Tibial nerve (tissue), 4 donors: ENCODE measurements around the gene NANOS3. TPM values are rescaled to one million over a fixed set of nuclear protein-coding genes. Genes with fewer than 3 reads are reported as not detected.

Experiments
- DNase-seq, 2 donors: peaks; one replicate each; pipeline ENCODE4 v3.0.0-alpha.2; 2019; ENCODE audit warnings: low spot score in 2 of 2
- H3K27ac ChIP-seq, 4 donors: fragments of 200-600 bp; sonication (generic) in 3 of 4; one replicate each; pipeline ENCODE4 v1.5.1; 2017 to 2019; ENCODE audit warnings: mild to moderate bottlenecking in 1 of 4
- H3K27me3 ChIP-seq, 2 donors: fragments of 200-600 bp; sonication (generic) in 1 of 2; one replicate each; pipeline versions ENCODE4 v1.5.1 to v1.6.0; 2017 to 2019
- H3K36me3 ChIP-seq, 3 donors: fragments of 200-600 bp; sonication (generic); one replicate each; pipeline ENCODE4 v1.5.1; 2018 to 2019
- H3K4me1 ChIP-seq, 4 donors: fragments of 200-600 bp; sonication (generic) in 3 of 4; one replicate each; pipeline ENCODE4 v1.5.1; 2017 to 2019
- H3K4me3 ChIP-seq, 4 donors: fragments of 200-600 bp; sonication (generic) in 3 of 4; one replicate each; pipeline ENCODE4 v1.5.1; 2017 to 2019; ENCODE audit warnings: mild to moderate bottlenecking in 1 of 4, moderate library complexity in 1 of 4
- H3K9me3 ChIP-seq, 4 donors: fragments of 200-600 bp; sonication (generic) in 3 of 4; one replicate each; pipeline ENCODE4 v1.5.1; 2017 to 2019
- EP300 ChIP-seq, 2 donors: sonication (generic); formaldehyde crosslinking; IDR thresholded peaks; one replicate each; pipeline ENCODE4 v1.6.1; 2017; ENCODE audit warnings: antibody characterized with exemption in 2 of 2, mild to moderate bottlenecking in 1 of 2
- POLR2A ChIP-seq, 2 donors: fragments of 450-650 bp; IDR thresholded peaks; one replicate each; pipeline ENCODE4 v1.6.1; 2017; ENCODE audit warnings: antibody characterized with exemption in 2 of 2, mild to moderate bottlenecking in 2 of 2, moderate library complexity in 2 of 2
- WGBS, 2 donors: methylation state at CpG; one replicate each; pipeline ENCODE4 v1.1.5; 2018; 5-methylcytosine and 5-hydroxymethylcytosine counted together
- total RNA-seq, 4 donors: library from RNA; depleted of rRNA; stranded (reverse); fragments of >200 nt; gene quantifications; one replicate each; pipeline ENCODE4 v1.1.0, GENCODE V29; 2016
- TF ChIP-seq, protein P1 (sequence below), 5 experiments: fragments of 200-600 bp in 3 of 5; fragments of 450-650 bp in 2 of 5; sonication (generic) in 3 of 5; IDR thresholded peaks; one replicate each; pipeline ENCODE4 v1.5.1; 2016 to 2019; ENCODE audit warnings: antibody characterized with exemption in 5 of 5, mild to moderate bottlenecking in 3 of 5, moderate library complexity in 2 of 5

Gene NANOS3
- total RNA-seq, 4 donors from 2014 or later, result not detected

DNA sequence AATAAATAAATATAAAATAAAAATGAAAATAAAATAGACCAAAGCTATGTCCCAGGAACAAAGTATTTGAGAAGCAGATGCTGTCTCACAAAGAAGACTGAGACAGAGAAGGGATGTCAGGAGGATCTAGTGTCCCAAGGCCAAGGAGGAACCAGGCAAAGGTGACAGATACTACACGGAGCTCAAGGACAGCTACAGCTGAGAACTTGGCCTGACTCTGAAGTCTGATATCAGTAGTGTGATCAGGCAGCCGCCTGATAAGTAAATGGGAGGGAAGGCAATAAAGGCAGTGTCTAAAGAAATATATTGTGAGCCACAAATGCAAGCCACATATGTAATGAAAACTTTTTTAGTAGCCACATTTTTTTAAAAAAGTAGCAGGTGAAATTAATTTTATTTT lies 20.4 kb upstream of the NANOS3 start:
- 66 to 79% methylated on average over 2 of the region's 2 CpGs for WGBS, 2 donors
- no peak overlapping the region for H3K27ac ChIP-seq
- H3K4me1 ChIP-seq, result peaks cover 0 to 18% (median 12%) of the 10 kb centered on the region in 4 donors

DNA sequence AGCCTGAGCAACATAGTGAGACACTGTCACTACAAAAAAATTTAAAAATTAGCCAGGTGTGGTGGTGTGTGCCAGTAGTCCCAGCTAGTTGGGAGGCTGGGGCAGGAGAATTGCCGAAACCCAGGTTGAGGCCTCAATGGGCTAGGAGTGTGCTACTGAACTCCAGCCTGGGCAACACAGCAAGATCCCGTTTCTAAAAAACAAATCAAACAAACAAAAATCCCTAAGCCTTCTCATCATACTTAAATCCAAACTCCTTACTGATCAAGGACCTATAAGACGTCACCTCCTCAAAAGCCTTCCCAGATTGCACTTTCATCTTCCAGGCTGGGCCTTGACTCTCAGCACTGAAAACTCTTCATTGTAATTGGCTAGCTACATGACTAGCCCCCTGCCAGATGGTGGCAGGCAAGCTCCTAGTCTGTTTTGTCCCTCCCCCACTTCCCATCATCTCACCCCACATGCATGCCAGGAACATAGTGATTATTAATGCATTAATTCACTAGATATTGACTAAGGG lies 17.5 kb upstream of the NANOS3 start:
- 94 to 97% methylated on average over 3 of the region's 3 CpGs for WGBS, 2 donors
- H3K27me3 ChIP-seq, result no peaks in the 10 kb centered on the region
- no peak for DNase-seq
- H3K4me1 ChIP-seq, result peaks cover 0 to 17% (median 10%) of the 10 kb centered on the region in 4 donors
- H3K4me3 ChIP-seq, result no peak overlapping the region
- no peak overlapping the region for H3K27ac ChIP-seq
- H3K36me3 ChIP-seq, result no peaks in the 10 kb centered on the region
- TF ChIP-seq EP300 (IDR thresholded peaks at IDR 0.05) (no peak), POLR2A (IDR thresholded peaks at IDR 0.05) (no peak)
- TF ChIP-seq, protein P1, sequence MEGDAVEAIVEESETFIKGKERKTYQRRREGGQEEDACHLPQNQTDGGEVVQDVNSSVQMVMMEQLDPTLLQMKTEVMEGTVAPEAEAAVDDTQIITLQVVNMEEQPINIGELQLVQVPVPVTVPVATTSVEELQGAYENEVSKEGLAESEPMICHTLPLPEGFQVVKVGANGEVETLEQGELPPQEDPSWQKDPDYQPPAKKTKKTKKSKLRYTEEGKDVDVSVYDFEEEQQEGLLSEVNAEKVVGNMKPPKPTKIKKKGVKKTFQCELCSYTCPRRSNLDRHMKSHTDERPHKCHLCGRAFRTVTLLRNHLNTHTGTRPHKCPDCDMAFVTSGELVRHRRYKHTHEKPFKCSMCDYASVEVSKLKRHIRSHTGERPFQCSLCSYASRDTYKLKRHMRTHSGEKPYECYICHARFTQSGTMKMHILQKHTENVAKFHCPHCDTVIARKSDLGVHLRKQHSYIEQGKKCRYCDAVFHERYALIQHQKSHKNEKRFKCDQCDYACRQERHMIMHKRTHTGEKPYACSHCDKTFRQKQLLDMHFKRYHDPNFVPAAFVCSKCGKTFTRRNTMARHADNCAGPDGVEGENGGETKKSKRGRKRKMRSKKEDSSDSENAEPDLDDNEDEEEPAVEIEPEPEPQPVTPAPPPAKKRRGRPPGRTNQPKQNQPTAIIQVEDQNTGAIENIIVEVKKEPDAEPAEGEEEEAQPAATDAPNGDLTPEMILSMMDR (IDR thresholded peaks at IDR 0.05), result no peak
- H3K9me3 ChIP-seq, result no peaks in the 10 kb centered on the region

More for the DNA sequence above, 20.4 kb upstream of the NANOS3 start:
- no peaks in the 10 kb centered on the region for H3K27me3 ChIP-seq
- H3K36me3 ChIP-seq, result no peaks in the 10 kb centered on the region
- no peaks in the 10 kb centered on the region for H3K9me3 ChIP-seq
- no peak for TF ChIP-seq EP300 (IDR thresholded peaks at IDR 0.05)
- no peak for TF ChIP-seq POLR2A (IDR thresholded peaks at IDR 0.05)
- TF ChIP-seq, protein P1 (IDR thresholded peaks at IDR 0.05), result no peak
- no peak for DNase-seq
- H3K4me3 ChIP-seq, result no peak overlapping the region

DNA sequence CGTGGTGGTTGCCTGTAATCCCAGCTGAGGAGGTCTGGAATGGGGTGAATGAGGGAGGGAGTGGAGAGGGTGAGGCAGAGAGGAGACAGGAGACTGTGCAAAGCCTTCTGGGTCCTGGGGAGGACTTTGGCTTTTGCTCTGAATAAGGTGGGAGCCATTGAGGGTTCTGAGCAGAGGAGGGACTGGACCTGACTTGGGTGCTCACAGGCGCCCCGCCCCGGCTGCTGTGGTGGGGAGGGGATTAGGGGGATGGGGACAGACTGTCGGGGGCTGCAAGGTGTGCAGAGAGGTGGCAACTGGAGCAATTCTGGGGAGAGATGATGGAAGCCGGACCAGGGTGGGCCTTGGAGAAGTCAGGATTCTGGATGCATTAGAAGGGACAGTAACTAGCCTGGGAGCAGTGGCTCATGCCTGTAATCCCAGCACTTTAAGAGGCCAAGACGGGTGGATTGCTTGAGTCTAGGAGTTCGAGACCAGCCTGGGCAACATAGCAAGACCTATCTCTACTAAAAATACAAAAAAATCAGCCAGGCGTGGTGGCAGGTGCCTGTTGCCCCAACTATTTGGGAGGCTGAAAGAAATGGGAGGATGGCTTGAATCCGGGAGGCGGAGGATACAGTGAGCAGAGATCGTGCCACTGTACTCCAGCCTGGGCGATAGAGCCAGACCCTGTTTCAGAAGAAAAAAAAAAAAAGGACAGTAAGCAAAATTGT lies 16.1 kb upstream of the NANOS3 start:
- Histone ChIP-seq H3K36me3 (no peaks in the 10 kb centered on the region), H3K27ac (peak overlapping the region; percentile 81 to 94 (median 90)), H3K27me3 (no peaks in the 10 kb centered on the region), H3K4me3 (no peak overlapping the region), H3K4me1 (peaks cover 0 to 29% (median 10%) of the 10 kb centered on the region in 4 donors), H3K9me3 (no peaks in the 10 kb centered on the region)
- no peak for DNase-seq
- TF ChIP-seq EP300 (IDR thresholded peaks at IDR 0.05) (no peak), POLR2A (IDR thresholded peaks at IDR 0.05) (no peak)
- TF ChIP-seq, protein P1 (IDR thresholded peaks at IDR 0.05), result no peak
- 82% methylated on average over 13 of the region's 13 CpGs for WGBS, 2 donors

DNA sequence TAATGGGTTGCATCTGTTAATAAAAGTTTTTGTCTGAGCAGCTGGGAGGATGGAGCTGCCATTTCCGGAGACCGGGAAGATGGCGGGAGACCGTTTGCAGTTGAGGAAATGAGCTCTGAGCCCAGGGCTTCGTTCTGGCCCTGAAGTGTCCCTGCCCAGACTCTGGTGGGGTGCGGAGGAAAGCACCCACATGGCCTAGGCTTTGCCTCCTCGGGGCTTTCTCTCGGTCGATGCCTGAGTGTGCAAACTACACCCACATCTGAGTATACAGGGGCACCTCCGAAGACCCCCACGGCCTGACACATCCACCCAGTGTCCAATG lies 15.6 kb upstream of the NANOS3 start:
- Histone ChIP-seq H3K4me1 (peaks cover 0 to 34% (median 12%) of the 10 kb centered on the region in 4 donors), H3K9me3 (no peaks in the 10 kb centered on the region), H3K27me3 (peaks cover 0 to 1% of the 10 kb centered on the region in 2 donors), H3K4me3 (peak overlapping the region in 3 of 4 donors; percentile 39 to 52 (median 41)), H3K27ac (peak overlapping the region; percentile 81 to 94 (median 90)), H3K36me3 (no peaks in the 10 kb centered on the region)
- no peak for DNase-seq
- WGBS, 2 donors, result 12% methylated on average over 11 of the region's 11 CpGs
- TF ChIP-seq POLR2A (IDR thresholded peaks at IDR 0.05) (no peak), EP300 (IDR thresholded peaks at IDR 0.05) (no peak)
- TF ChIP-seq, protein P1 (IDR thresholded peaks at IDR 0.05), result no peak
